ENCODE measurements around the gene CCL7.

Gene CCL7

DNA sequence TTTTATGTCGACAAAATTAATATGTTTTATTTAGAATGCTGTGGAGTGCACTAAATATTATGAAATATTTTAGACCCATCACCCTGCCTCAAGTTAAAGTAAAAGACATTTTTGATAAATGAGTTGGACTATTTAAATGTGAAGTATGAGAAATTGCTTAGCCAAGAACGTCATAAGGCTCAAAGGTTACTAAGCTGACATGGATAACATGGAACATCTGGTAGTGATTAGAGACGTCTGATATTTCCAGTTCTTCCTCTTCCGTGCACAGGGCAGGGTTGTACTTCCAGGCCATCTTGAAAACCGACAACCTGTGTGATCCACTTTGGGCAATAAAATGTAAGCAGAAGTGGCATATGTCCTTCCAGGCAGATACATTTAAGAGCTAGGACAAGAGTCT, 42.1 kb downstream of the CCL7 start:
- no peak overlapping the region for H3K27ac ChIP-seq
- peaks cover 0 to 37% (median 20%) of the 10 kb centered on the region in 4 donors for H3K4me1 ChIP-seq
- no peak overlapping the region for H3K4me3 ChIP-seq
- TF ChIP-seq CTCF (IDR thresholded peaks at IDR 0.05): no peak
- intact Hi-C loops (cut with DNase I; ENCODE audit: low total_unique reads): no loop called here
- no peaks in the 10 kb centered on the region for H3K36me3 ChIP-seq
- no peaks in the 10 kb centered on the region for H3K27me3 ChIP-seq
- no peaks in the 10 kb centered on the region for H3K9me3 ChIP-seq
- DNase-seq: no peak

- TF ChIP-seq CTCF (IDR thresholded peaks at IDR 0.05): no peak
- H3K27ac ChIP-seq: peak overlapping the region in 1 of 2 donors; percentile 70
- peaks cover 0 to 26% (median 17%) of the 10 kb centered on the region in 4 donors for H3K4me1 ChIP-seq
- DNase-seq: no peak
- H3K27me3 ChIP-seq: no peaks in the 10 kb centered on the region
- no peaks in the 10 kb centered on the region for H3K36me3 ChIP-seq
- H3K4me3 ChIP-seq: no peak overlapping the region
- no peaks in the 10 kb centered on the region for H3K9me3 ChIP-seq
- intact Hi-C loops (cut with DNase I; ENCODE audit: low total_unique reads): no loop called here
Measured at GRCh38 chr17:34313164-34313563, 43.1 kb downstream of the CCL7 start.

DNA sequence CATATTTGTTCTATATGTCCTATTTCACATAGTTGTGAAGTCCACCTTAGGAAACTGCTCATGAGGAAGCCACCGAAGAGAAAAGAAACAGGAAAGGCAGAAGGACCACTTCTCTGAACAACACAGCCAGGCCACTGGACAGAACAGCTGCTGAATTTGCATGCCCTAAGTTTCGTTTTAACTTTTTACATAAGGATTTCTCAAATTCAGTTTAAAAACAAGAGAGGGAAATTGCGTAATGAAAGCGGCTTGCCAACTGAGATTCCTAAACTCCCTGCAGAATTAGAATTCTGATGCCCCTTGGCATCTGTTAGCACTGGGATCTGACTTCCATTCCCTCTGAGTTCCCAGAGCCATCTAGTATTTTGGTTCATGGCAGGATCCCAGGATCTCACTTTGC, 44.3 kb downstream of the CCL7 start:
- intact Hi-C loops (cut with DNase I; ENCODE audit: low total_unique reads): no loop called here
- H3K9me3 ChIP-seq: no peaks in the 10 kb centered on the region
- H3K27ac ChIP-seq: peak overlapping the region; percentile 52 to 70
- TF ChIP-seq CTCF (IDR thresholded peaks at IDR 0.05): no peak
- H3K4me3 ChIP-seq: peak overlapping the region in 1 of 2 donors; percentile 1
- peak; percentile 52 to 76 for DNase-seq
- peaks cover 0 to 32% (median 17%) of the 10 kb centered on the region in 4 donors for H3K4me1 ChIP-seq
- H3K27me3 ChIP-seq: no peaks in the 10 kb centered on the region
- H3K36me3 ChIP-seq: no peaks in the 10 kb centered on the region

GRCh38 chr17:34318474-34318873, 48.5 kb downstream of the CCL7 start:
- H3K27ac ChIP-seq: no peak overlapping the region
- H3K36me3 ChIP-seq: no peaks in the 10 kb centered on the region
- no peaks in the 10 kb centered on the region for H3K27me3 ChIP-seq
- DNase-seq: no peak
- no peaks in the 10 kb centered on the region for H3K9me3 ChIP-seq
- H3K4me1 ChIP-seq: peaks cover 0 to 49% (median 25%) of the 10 kb centered on the region in 4 donors
- intact Hi-C loops (cut with DNase I; ENCODE audit: low total_unique reads): no loop called here
- TF ChIP-seq CTCF (IDR thresholded peaks at IDR 0.05): no peak
- no peak overlapping the region for H3K4me3 ChIP-seq

DNA sequence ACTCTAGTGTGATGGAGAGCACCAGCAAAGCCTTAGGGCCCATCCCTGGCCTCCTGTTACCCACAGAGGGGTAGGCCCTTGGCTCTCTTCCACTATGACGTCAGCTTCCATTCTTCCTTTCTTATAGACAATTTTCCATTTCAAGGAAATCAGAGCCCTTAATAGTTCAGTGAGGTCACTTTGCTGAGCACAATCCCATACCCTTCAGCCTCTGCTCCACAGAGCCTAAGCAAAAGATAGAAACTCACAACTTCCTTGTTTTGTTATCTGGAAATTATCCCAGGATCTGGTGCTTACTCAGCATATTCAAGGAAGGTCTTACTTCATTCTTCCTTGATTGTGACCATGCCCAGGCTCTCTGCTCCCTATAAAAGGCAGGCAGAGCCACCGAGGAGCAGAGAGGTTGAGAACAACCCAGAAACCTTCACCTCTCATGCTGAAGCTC, 49.0 kb downstream of the CCL7 start, which contains the start of gene CCL8:
Gene CCL8, plus strand, starts transcription at position 397 of the 445 bp plus-strand sequence. CDS start 67 bp downstream, outside the sequence.
- no peak for TF ChIP-seq CTCF (IDR thresholded peaks at IDR 0.05)
- intact Hi-C loops (cut with DNase I; ENCODE audit: low total_unique reads): no loop called here
- Histone ChIP-seq H3K36me3 (no peaks in the 10 kb centered on the region), H3K4me1 (peaks cover 0 to 43% (median 19%) of the 10 kb centered on the region in 4 donors), H3K4me3 (no peak within 1 kb of the TSS), H3K9me3 (no peaks in the 10 kb centered on the region), H3K27me3 (no peaks in the 10 kb centered on the region), H3K27ac (no peak within 1 kb of the TSS)
- DNase-seq: no peak
